Glutamatergic neuron (in vitro differentiated cells): Measurements from ENCODE around the gene ZBTB16. TPM values are rescaled to one million over a fixed set of nuclear protein-coding genes. Genes with fewer than 3 reads are reported as not detected.

Experiments
- DNase-seq: peaks from one replicate; pipeline ENCODE4 v3.0.0; 2022
- H3K27ac Mint-ChIP-seq: one replicate; pipeline ENCODE4 v1.8.0; 2020; ENCODE audit warnings: mild to moderate bottlenecking, mixed read lengths, inconsistent platforms; ENCODE audit not compliant: unreplicated experiment
- H3K27me3 Mint-ChIP-seq: one replicate; pipeline ENCODE4 v1.8.0; 2020; ENCODE audit warnings: mild to moderate bottlenecking, moderate library complexity, mixed read lengths, inconsistent platforms; ENCODE audit not compliant: unreplicated experiment
- H3K36me3 Mint-ChIP-seq: one replicate; pipeline ENCODE4 v1.8.0; 2020; ENCODE audit warnings: mild to moderate bottlenecking, mixed read lengths, inconsistent platforms; ENCODE audit not compliant: unreplicated experiment
- H3K4me1 Mint-ChIP-seq: one replicate; pipeline ENCODE4 v1.8.0; 2020; ENCODE audit warnings: mild to moderate bottlenecking, low read depth, mixed read lengths, inconsistent platforms; ENCODE audit not compliant: unreplicated experiment
- H3K4me3 Mint-ChIP-seq: one replicate; pipeline ENCODE4 v1.8.0; 2020; ENCODE audit warnings: mild to moderate bottlenecking, mixed read lengths, inconsistent platforms; ENCODE audit not compliant: unreplicated experiment
- H3K9me3 Mint-ChIP-seq: one replicate; pipeline ENCODE4 v1.8.0; 2020; ENCODE audit warnings: mild to moderate bottlenecking, moderate library complexity, mixed read lengths, inconsistent platforms; ENCODE audit not compliant: unreplicated experiment
- CTCF ChIP-seq: fragments of 200-600 bp; sonication (generic); IDR thresholded peaks from one replicate; pipeline ENCODE4 v1.5.0; 2021; ENCODE audit not compliant: partially characterized antibody, unreplicated experiment
- total RNA-seq: library from RNA; stranded (reverse); fragmentation: NEBNext Ultra II Directional; extraction: Animal tissue kit (Norgen Biotek cat#: 25700); gene quantifications from one replicate; pipeline ENCODE4 v1.2.1, GENCODE V29; 2021; ENCODE audit not compliant: unreplicated experiment

ZBTB16 gene
- total RNA-seq, 1 donor from 2014 or later, result 9.0 TPM

DNA sequence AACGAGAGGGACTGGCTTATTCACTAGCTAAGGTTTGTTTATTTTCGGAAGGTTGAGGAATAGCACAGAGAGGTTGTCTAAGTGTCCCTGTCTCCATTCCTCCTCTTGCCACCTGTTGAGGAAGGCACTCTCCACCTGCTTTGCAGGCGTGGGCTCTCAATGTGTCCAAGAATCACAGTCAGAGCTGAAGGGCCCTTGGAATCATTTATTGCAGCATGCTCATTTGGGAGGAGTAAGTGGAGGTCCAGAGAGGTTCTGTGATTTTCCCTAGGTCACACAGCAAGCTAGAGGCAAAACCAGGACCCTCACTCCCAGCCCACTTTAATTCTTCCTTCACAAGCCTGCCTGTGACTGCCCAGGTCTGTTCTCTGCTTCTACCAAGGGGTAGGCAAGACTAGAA lies 21.3 kb downstream of the ZBTB16 start:
- no peak overlapping the region for H3K27ac Mint-ChIP-seq
- H3K4me1 Mint-ChIP-seq, result peaks cover 23% of the 10 kb centered on the region
- no peaks in the 10 kb centered on the region for H3K36me3 Mint-ChIP-seq
- H3K4me3 Mint-ChIP-seq, result no peak overlapping the region
- peaks cover 3% of the 10 kb centered on the region for H3K27me3 Mint-ChIP-seq
- TF ChIP-seq CTCF, result no peak
- DNase-seq, result no peak
- peaks cover 3% of the 10 kb centered on the region for H3K9me3 Mint-ChIP-seq

DNA sequence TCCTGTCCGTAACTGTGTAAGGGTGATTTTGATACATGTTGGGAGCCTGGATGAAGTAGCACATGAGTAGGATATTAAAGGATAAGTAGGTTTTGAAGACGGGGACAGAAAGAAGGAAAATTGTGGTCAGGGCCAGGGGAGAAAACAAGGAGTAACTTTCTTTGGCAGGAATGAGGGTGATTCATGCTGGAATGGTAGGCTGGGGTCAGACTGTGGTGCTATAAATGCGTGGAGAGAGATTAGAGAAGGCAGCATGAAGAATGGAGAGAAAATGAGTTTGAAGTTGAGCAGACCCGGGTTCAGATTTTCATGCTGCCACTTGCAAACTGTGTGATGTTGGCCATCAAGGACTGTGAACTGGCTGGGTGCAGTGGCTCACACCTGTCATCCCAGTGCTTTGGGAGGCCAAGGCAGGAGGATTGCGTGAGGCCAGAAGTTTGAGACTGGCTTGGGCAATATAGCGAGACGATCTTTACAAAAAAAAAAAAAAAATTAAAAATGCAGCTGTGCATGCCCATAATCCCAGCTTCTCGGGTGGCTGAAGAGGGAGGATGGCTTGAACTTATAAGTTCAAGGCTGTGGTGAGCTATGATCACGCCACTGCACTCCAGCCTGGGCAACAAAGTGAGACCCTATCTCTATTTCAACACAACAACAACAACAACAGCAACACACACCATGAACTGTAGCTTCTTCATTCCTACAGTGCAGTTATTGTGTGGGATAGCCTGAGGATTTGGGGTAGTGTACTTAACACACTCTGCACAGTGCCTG lies 22.3 kb downstream of the ZBTB16 start:
- Mint-ChIP-seq H3K36me3 (no peaks in the 10 kb centered on the region), H3K27me3 (peaks cover 3% of the 10 kb centered on the region), H3K4me1 (peaks cover 21% of the 10 kb centered on the region), H3K27ac (no peak overlapping the region), H3K4me3 (peak overlapping the region; percentile 3), H3K9me3 (peaks cover 3% of the 10 kb centered on the region)
- no peak for DNase-seq
- no peak for TF ChIP-seq CTCF

- no peak overlapping the region for H3K4me3 Mint-ChIP-seq
- H3K4me1 Mint-ChIP-seq, result peaks cover 21% of the 10 kb centered on the region
- no peaks in the 10 kb centered on the region for H3K36me3 Mint-ChIP-seq
- TF ChIP-seq CTCF, result no peak
- DNase-seq, result no peak
- no peak overlapping the region for H3K27ac Mint-ChIP-seq
- H3K27me3 Mint-ChIP-seq, result peaks cover 3% of the 10 kb centered on the region
- peaks cover 3% of the 10 kb centered on the region for H3K9me3 Mint-ChIP-seq
Measured at GRCh38 chr11:114082415-114082748, 22.9 kb downstream of the ZBTB16 start.

- no peak for TF ChIP-seq CTCF
- H3K4me1 Mint-ChIP-seq, result peaks cover 25% of the 10 kb centered on the region
- no peak overlapping the region for H3K27ac Mint-ChIP-seq
Measured at GRCh38 chr11:114082767-114083181, 23.3 kb downstream of the ZBTB16 start.

GRCh38 chr11:114083391-114084252 lies 24.1 kb downstream of the ZBTB16 start:
- H3K27ac Mint-ChIP-seq, result no peak overlapping the region
- H3K36me3 Mint-ChIP-seq, result no peaks in the 10 kb centered on the region
- peaks cover 7% of the 10 kb centered on the region for H3K27me3 Mint-ChIP-seq
- no peak for TF ChIP-seq CTCF
- no peak for DNase-seq
- peaks cover 4% of the 10 kb centered on the region for H3K9me3 Mint-ChIP-seq
- H3K4me1 Mint-ChIP-seq, result peaks cover 29% of the 10 kb centered on the region
- no peak overlapping the region for H3K4me3 Mint-ChIP-seq

More at GRCh38 chr11:114082767-114083181, 23.3 kb downstream of the ZBTB16 start:
- no peak for DNase-seq
- Mint-ChIP-seq H3K27me3 (peaks cover 6% of the 10 kb centered on the region), H3K9me3 (peaks cover 3% of the 10 kb centered on the region), H3K4me3 (no peak overlapping the region), H3K36me3 (no peaks in the 10 kb centered on the region)
